HL-60/S4 treated with phorbol 12-myristate 13-acetate at 8.2 ng/mL for 4 days and 3 days (cell line): ENCODE data around the gene EML1.

Experiments used
- in situ Hi-C: fragments of 300-500 bp; cut with MboI; formaldehyde crosslinking; loops from 2 replicates; pipeline ENCODE4 v1.15.0; 2022; ENCODE audit warnings: low sequenced_read_pairs

Gene EML1

GRCh38 chr14:99952039-99952438 is 158.8 kb downstream of the EML1 start:
- in situ Hi-C loops: no loop called here

- in situ Hi-C loops: no loop called here
Observed at GRCh38 chr14:99952453-99952852, 159.2 kb downstream of the EML1 start.

- in situ Hi-C loops: no loop called here
Observed at GRCh38 chr14:99955826-99956455, 162.7 kb downstream of the EML1 start.

- in situ Hi-C loops: no loop called here
Observed at GRCh38 chr14:99958380-99958779, 165.2 kb downstream of the EML1 start.

GRCh38 chr14:99961826-99962518 is 168.8 kb downstream of the EML1 start:
- in situ Hi-C loops: no loop called here

GRCh38 chr14:99964979-99965378 is 171.8 kb downstream of the EML1 start:
- in situ Hi-C loops: no loop called here

GRCh38 chr14:99966037-99966835 is 173.0 kb downstream of the EML1 start:
- in situ Hi-C loops: no loop called here

- in situ Hi-C loops: no loop called here
Observed at GRCh38 chr14:99966912-99967311, 173.7 kb downstream of the EML1 start.

GRCh38 chr14:99968191-99968920 is 175.1 kb downstream of the EML1 start:
- in situ Hi-C loops: no loop called here

- in situ Hi-C loops: no loop called here
Observed at GRCh38 chr14:99968941-99969340, 175.7 kb downstream of the EML1 start.

- in situ Hi-C loops: no loop called here
Observed at GRCh38 chr14:99969673-99970322, 176.6 kb downstream of the EML1 start.

- in situ Hi-C loops: no loop called here
Observed at GRCh38 chr14:99971087-99971940, 178.1 kb downstream of the EML1 start.

GRCh38 chr14:99971941-99972747 is 178.9 kb downstream of the EML1 start:
- in situ Hi-C loops: no loop called here

- in situ Hi-C loops: no loop called here
Observed at GRCh38 chr14:99972748-99973466, 179.7 kb downstream of the EML1 start.

- in situ Hi-C loops: no loop called here
Observed at GRCh38 chr14:99975190-99975589, 182.0 kb downstream of the EML1 start.

- in situ Hi-C loops: no loop called here
Observed at GRCh38 chr14:99976021-99976420, 182.8 kb downstream of the EML1 start.

- in situ Hi-C loops: no loop called here
Observed at GRCh38 chr14:99976681-99977080, 183.5 kb downstream of the EML1 start.

GRCh38 chr14:99980299-99980698 is 187.1 kb downstream of the EML1 start:
- in situ Hi-C loops: no loop called here
